GM12878 (cell line): Measurements from ENCODE around the gene FUBP1. TPM values are rescaled to one million over a fixed set of nuclear protein-coding genes. Genes with fewer than 3 reads are reported as not detected.

Source experiments
- ASH2L ChIP-seq: fragments of 300-600, 200-600 bp; sonication (generic); IDR thresholded peaks from 2 replicates; pipeline ENCODE4 v1.6.1; 2017; ENCODE audit warnings: low read depth, mild to moderate bottlenecking, borderline replicate concordance
- CBFB ChIP-seq: IDR thresholded peaks from 2 replicates; pipeline ENCODE4 v1.6.1; 2016; ENCODE audit warnings: antibody characterized with exemption, low read depth
- EP300 ChIP-seq, 2 experiments: fragments of 150-350 bp in 1 of 2; IDR thresholded peaks; 2 replicates each; pipeline ENCODE4 v1.6.1; 2011 to 2012; ENCODE audit warnings: low read depth in 2 of 2, low read length in 2 of 2, borderline replicate concordance in 1 of 2, improper control_type of control experiment in 1 of 2, inconsistent platforms in 1 of 2; ENCODE audit not compliant: control insufficient read depth in 1 of 2
- EZH2 ChIP-seq: IDR thresholded peaks from 2 replicates; pipeline ENCODE4 v1.6.1; 2012; ENCODE audit warnings: low read depth, mild to moderate bottlenecking, control low read depth, inconsistent platforms, low read length, borderline replicate concordance; ENCODE audit not compliant: control insufficient read depth
- FOXK2 ChIP-seq: fragments of 450-650 bp; IDR thresholded peaks from 2 replicates; pipeline ENCODE4 v1.6.1; 2017; ENCODE audit warnings: mild to moderate bottlenecking, moderate library complexity
- FOXM1 ChIP-seq: IDR thresholded peaks from 2 replicates; pipeline ENCODE4 v1.6.1; 2012; ENCODE audit warnings: low read depth, mild to moderate bottlenecking, inconsistent platforms, low read length, moderate library complexity
- JUNB ChIP-seq: IDR thresholded peaks from 2 replicates; pipeline ENCODE4 v1.6.1; 2016; ENCODE audit warnings: antibody characterized with exemption, mild to moderate bottlenecking
- NRF1 ChIP-seq: conservative IDR thresholded peaks from 2 replicates; pipeline ENCODE4 v1.6.1; 2011; ENCODE audit warnings: mild to moderate bottlenecking, low read depth, low read length, improper control_type of control experiment
- PML ChIP-seq: IDR thresholded peaks from 2 replicates; pipeline ENCODE4 v1.6.1; 2012; ENCODE audit warnings: low read length, inconsistent platforms
- RELB ChIP-seq: fragments of 450-650 bp; IDR thresholded peaks from 2 replicates; pipeline ENCODE4 v1.6.1; 2017; ENCODE audit warnings: low read depth, mild to moderate bottlenecking, moderate library complexity
- RUNX3 ChIP-seq: IDR thresholded peaks from 2 replicates; pipeline ENCODE4 v1.6.1; 2012; ENCODE audit warnings: low read length, inconsistent platforms
- TCF12 ChIP-seq: IDR thresholded peaks from 2 replicates; pipeline ENCODE4 v1.6.1; 2011; ENCODE audit warnings: low read depth, mild to moderate bottlenecking, low read length
- TCF3 ChIP-seq: IDR thresholded peaks from 2 replicates; pipeline ENCODE4 v1.6.1; 2012; ENCODE audit warnings: low read depth, mild to moderate bottlenecking, low read length, borderline replicate concordance; ENCODE audit not compliant: insufficient read depth
- WRNIP1 ChIP-seq: IDR thresholded peaks from 2 replicates; pipeline ENCODE4 v1.6.1; 2011; ENCODE audit warnings: low read depth, low read length, improper control_type of control experiment, borderline replicate concordance
- ZBTB40 ChIP-seq: fragments of 450-650 bp; IDR thresholded peaks from 2 replicates; pipeline ENCODE4 v1.6.1; 2016; ENCODE audit warnings: mild to moderate bottlenecking, moderate library complexity, borderline replicate concordance
- ZNF592 ChIP-seq: fragments of 450-650 bp; IDR thresholded peaks from 2 replicates; pipeline ENCODE4 v1.6.1; 2017; ENCODE audit warnings: mild to moderate bottlenecking, moderate library complexity
- ZZZ3 ChIP-seq: IDR thresholded peaks from 2 replicates; pipeline ENCODE4 v1.6.1; 2011; ENCODE audit warnings: low read depth; ENCODE audit not compliant: control insufficient read depth, insufficient read length
- polyA plus RNA-seq, 11 experiments: library from polyadenylated mRNA; depleted of rRNA in 4 of 11; unstranded in 6 of 11; stranded (reverse) in 5 of 11; fragments of >200 nt; fragmentation: Nextera tagmentation in 4 of 11; fragmentation: Illumina TruSeq in 1 of 11; extraction: Ambion mirVana in 4 of 11; extraction: Trizol in 1 of 11; gene quantifications; 1 replicate in 1 of 11; 2 replicates in 10 of 11; pipeline versions ENCODE4 v1.2.1 to v1.2.3, GENCODE V29; 2011 to 2016; ENCODE audit warnings: inconsistent platforms in 2 of 11, missing spikeins in 2 of 11, low read depth in 1 of 11
- total RNA-seq, 4 experiments: library from RNA; depleted of rRNA in 3 of 4; stranded (reverse); fragments of >200 nt in 3 of 4; fragmentation: Illumina TruSeq in 1 of 4; extraction: Trizol in 1 of 4; gene quantifications; 2 replicates each; pipeline versions ENCODE4 v1.2.1 to v1.2.3, GENCODE V29; 2013 to 2021

FUBP1 gene
- total and polyA plus RNA-seq, 10 of the 15 experiments (the other 5 are each of a cell fraction or from before 2014, with no cell fraction given): 110 to 343 (median 191) TPM

GRCh38 chr1:78004719-78005447 lies 26.0 kb upstream of the FUBP1 start, which contains the start of gene DNAJB4 (continued):
- TF ChIP-seq ZNF592: no peak
- TF ChIP-seq NRF1: no peak
- no peak for TF ChIP-seq EZH2
- peak; percentile 8; the same call in 1 of the 2 replicates for TF ChIP-seq RELB
- TF ChIP-seq TCF3: peak; percentile 22; the same call in 1 of the 2 replicates
- no peak for TF ChIP-seq FOXK2
- no peak for TF ChIP-seq ZZZ3
- no peak for TF ChIP-seq RUNX3
- no peak; the same call in 1 of the 2 replicates for TF ChIP-seq ZBTB40
- TF ChIP-seq CBFB: no peak
- peak; percentile 56; the same call in 1 of the 2 replicates for TF ChIP-seq TCF12
- TF ChIP-seq ASH2L: no peak
- no peak for TF ChIP-seq EP300 (IDR thresholded peaks at IDR 0.05; ENCODE audit: borderline replicate concordance in 1 of 2, control insufficient read depth in 1 of 2, low read depth in 2 of 2, low read length in 2 of 2)
- no peak for TF ChIP-seq JUNB
- no peak for TF ChIP-seq PML
- 0 out of 2 replicates have a peak, but pooled peaks have one; percentile 44 for TF ChIP-seq WRNIP1
- TF ChIP-seq FOXM1: no peak
